NCI-H2227 (cell line): ENCODE measurements around the gene GIGYF2.
"Not testable (repeated sequence)": the region's sequence is repeated elsewhere in the genome, so short reads cannot be mapped to it uniquely, and the experiment has no call there.

Experiments used
- DNase-seq: peaks from one replicate; lab custom pipeline; 2025; ENCODE audit not compliant: unreplicated experiment; lab: John Stamatoyannopoulos, UW

Gene GIGYF2

GRCh38 chr2:232687382-232688160 is 9.6 kb upstream of the GIGYF2 start:
- no peak for DNase-seq

- no peak for DNase-seq
Observed at GRCh38 chr2:232688201-232688600, 8.9 kb upstream of the GIGYF2 start.

GRCh38 chr2:232689152-232689910 is 7.8 kb upstream of the GIGYF2 start:
- no peak for DNase-seq

GRCh38 chr2:232691117-232691516 is 6.0 kb upstream of the GIGYF2 start:
- not testable (repeated sequence) for DNase-seq

GRCh38 chr2:232693344-232693743 is 3.8 kb upstream of the GIGYF2 start:
- no peak for DNase-seq

GRCh38 chr2:232696609-232697058 is 497 bp upstream of the GIGYF2 start:
- no peak for DNase-seq

GRCh38 chr2:232697807-232698110 is 628 bp downstream of the GIGYF2 start:
- no peak for DNase-seq

- DNase-seq: no peak
Observed at GRCh38 chr2:232698556-232699091, 1.5 kb downstream of the GIGYF2 start.

GRCh38 chr2:232699110-232699509 is 2.0 kb downstream of the GIGYF2 start:
- DNase-seq: no peak

- DNase-seq: no peak
Observed at GRCh38 chr2:232700154-232700553, 3.0 kb downstream of the GIGYF2 start.

- no peak for DNase-seq
Observed at GRCh38 chr2:232707076-232707475, 9.9 kb downstream of the GIGYF2 start.

GRCh38 chr2:232713505-232713904 is 16.4 kb downstream of the GIGYF2 start:
- no peak for DNase-seq

GRCh38 chr2:232714969-232715368 is 17.8 kb downstream of the GIGYF2 start:
- no peak for DNase-seq

GRCh38 chr2:232720056-232720455 is 22.9 kb downstream of the GIGYF2 start:
- DNase-seq: not testable (repeated sequence)

- DNase-seq: no peak
Observed at GRCh38 chr2:232721261-232721660, 24.1 kb downstream of the GIGYF2 start.

GRCh38 chr2:232721882-232722281 is 24.8 kb downstream of the GIGYF2 start:
- DNase-seq: no peak

GRCh38 chr2:232723027-232723426 is 25.9 kb downstream of the GIGYF2 start:
- no peak for DNase-seq

GRCh38 chr2:232728785-232729184 is 31.7 kb downstream of the GIGYF2 start:
- no peak for DNase-seq

GRCh38 chr2:232731470-232731869 is 34.3 kb downstream of the GIGYF2 start:
- DNase-seq: no peak

- DNase-seq: no peak
Observed at GRCh38 chr2:232741294-232741693, 44.2 kb downstream of the GIGYF2 start.

- DNase-seq: no peak
Observed at GRCh38 chr2:232741972-232742371, 44.8 kb downstream of the GIGYF2 start.

GRCh38 chr2:232744963-232745362 is 47.8 kb downstream of the GIGYF2 start:
- no peak for DNase-seq
